ENCODE data around the gene FEZ2.
A peak's percentile ranks its signal among the peaks of the same experiment; 100 is the strongest.
"Not testable (repeated sequence)": the region's sequence is repeated elsewhere in the genome, so short reads cannot be mapped to it uniquely, and the experiment has no call there.

The FEZ2 gene

GRCh38 chr2:36597532-36598377 is at the start of gene FEZ2:
FEZ2 (minus strand) TSS chr2:36598168; CDS start chr2:36598142, 26 bp downstream.
- DNase-seq = peak; percentile 12

DNA sequence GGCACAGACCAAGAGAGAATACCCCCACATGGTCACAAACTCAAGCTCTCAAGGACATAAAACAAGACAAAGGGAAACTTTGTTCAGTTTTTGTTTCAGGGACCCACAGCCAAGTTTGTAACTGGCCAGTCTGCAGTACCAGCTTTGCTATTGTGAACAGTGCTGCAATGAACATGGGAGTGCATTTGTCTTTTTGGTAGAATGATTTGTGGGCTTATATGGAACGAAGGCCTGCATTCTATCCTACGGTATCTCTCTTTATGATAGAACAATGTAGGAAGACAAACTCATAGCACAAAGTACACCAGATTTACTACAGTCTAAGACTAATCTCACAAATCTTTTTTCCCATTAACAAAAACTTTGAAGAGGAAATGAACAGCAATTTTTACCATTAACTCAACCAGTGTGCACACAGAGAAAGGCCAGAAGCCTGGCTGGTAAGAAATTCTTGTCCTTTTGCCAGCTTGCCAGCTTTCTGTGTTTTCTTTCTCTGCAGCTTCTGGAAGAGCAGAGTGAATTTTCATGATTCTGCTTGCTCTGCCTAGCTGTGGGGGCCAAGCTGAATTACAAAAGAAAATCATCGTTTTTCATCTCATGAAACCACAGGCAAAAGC is 37.1 kb upstream of the FEZ2 start:
- DNase-seq = no peak

DNA sequence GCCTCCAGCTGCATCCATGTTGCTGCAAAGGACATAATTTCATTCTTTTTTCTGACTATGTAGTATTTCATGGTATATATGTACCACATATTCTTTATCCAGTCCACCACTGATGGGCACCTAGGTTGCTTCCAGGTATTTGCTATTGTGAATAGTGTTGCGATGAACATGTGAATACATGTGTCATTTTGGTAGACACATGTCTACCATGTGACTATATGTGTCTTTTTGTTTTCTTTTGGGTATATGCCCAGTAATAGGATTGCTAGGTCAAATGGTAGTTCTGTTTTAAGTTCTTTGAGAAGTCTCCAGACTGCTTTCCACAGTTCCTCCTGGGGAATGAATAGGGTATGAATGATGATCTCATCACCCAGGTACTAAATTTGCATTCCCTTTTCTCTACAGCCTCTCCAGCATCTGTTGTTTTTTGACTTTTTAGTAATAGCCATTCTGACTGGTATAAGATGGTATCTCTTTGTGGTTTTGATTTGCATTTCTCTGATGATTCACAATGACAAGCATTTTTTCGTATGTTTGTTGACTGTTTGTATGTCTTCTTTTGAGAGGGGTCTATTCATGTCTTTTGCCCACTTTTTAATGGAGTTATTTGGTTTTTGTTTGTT is 35.6 kb upstream of the FEZ2 start:
- no peak for DNase-seq

DNA sequence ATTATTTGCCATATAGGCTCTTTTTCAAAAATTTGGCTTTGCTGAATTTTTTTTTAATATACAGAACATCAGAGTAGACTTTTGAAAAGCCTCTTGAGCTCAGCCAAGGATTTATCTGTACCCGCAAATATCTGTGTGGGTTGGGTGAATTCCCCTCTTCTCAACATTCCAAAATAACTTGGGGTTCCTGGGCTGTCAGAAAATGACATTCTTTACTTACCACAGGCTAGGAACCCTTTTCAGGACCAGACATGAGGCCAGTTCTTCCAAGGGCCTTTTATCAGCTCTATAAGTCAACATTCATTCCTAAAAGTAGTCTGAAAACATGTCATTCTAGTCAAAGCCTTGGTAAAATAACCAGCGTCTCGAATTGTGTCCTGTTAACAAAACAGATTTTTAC is 28.8 kb upstream of the FEZ2 start:
- no peak for DNase-seq

GRCh38 chr2:36626071-36626470 is 28.1 kb upstream of the FEZ2 start:
- DNase-seq = no peak

DNA sequence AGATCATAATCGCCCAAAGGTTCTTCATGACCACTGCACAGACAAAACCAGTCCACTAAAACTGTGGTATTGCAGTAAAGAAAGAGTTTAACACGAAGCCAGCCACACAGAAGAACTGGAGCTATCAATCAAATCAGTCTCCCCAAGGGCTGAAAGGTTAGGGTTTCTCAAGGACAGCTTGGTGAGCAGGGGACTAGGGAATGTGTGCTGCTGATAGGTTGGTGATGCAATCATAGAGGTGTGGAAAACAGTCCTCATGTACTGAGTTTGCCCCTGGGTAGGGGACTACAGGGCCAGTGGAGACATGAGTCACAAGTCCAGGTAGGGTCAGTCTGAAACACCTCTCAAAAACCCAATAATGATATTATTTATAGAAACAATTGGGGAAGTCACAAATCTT is 27.3 kb upstream of the FEZ2 start:
- no peak for DNase-seq

GRCh38 chr2:36620321-36620720 is 22.4 kb upstream of the FEZ2 start:
- DNase-seq = no peak

DNA sequence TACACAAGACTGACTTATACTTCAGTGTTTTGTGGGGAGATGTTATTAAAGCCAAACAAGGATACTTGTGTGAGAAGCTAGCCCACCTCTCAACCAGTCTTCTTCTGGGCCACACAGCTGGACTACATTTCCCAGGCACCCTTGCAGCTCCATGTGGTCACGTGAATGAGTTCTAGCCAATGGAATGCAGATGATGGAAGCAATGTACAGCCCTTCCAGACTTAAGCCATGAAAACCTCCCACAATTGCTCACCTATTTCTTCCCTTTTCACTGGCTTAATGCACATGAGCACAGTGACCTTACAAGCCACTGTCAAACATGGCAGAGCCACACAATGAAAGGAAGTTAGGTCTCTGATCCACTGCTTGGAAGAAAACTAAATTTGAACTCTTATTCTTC is 20.4 kb upstream of the FEZ2 start:
- no peak for DNase-seq

- no peak for DNase-seq
Measured at GRCh38 chr2:36616947-36617346, 19.0 kb upstream of the FEZ2 start.

DNA sequence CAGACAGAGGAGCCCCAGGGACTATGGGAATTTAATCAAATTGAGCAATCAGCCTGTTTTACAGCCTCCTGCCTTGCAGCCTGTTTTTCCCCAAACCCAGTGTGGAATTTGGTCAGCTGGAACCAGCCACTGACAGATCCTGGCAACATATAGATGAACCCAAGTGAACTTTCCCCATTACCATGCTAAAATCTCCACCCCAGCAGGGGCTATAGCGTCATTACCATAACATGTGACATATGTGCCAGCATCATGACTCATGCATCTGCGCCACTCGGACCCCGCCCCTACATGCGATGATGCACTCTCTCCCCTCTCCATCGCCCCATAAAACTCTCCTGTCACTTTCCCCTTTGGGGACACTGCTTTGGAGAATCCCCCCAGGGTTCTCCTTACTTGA is 17.3 kb upstream of the FEZ2 start:
- DNase-seq = no peak

DNA sequence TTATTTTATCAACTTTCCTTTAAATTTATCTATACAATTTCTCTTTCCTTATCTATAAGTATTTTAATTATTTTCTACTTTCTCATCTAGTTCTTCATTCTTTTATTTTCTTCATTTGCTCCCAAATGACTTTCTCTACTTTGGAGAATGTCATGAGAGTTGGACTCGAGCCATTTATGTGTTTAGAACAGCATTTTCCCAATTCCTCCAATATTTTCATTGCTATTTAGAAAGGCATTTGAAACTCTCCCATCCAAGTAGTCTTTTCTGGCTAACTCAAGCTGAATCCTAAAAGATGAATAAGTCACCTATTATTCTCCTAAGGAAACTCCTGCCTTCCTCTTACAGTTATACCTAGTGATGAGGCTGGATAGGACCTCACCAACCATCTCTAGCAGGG is 15.8 kb upstream of the FEZ2 start:
- no peak for DNase-seq

- DNase-seq = no peak
Measured at GRCh38 chr2:36611316-36611990, 13.5 kb upstream of the FEZ2 start.

- no peak for DNase-seq
Measured at GRCh38 chr2:36609507-36609906, 11.5 kb upstream of the FEZ2 start.

DNA sequence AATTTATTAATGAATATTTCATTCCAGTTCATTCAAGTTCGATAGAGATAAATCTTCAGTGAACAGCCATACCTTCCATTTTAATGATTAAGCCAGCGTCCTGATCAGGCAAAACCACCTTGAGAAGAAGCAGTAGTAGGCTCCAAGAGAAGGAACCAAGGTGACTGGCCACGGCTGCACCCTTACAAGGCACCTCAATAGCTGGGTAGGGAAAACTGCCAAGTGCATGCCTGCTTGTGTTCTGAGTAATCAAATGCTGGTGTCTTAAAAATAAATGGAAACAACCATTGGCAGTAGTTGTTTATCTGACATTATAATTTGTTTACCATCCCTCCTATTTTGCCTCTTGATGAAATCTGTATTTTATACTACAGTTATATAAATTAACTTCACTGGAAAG is 10.0 kb upstream of the FEZ2 start:
- no peak for DNase-seq

GRCh38 chr2:36606925-36607324 is 9.0 kb upstream of the FEZ2 start:
- DNase-seq = no peak

DNA sequence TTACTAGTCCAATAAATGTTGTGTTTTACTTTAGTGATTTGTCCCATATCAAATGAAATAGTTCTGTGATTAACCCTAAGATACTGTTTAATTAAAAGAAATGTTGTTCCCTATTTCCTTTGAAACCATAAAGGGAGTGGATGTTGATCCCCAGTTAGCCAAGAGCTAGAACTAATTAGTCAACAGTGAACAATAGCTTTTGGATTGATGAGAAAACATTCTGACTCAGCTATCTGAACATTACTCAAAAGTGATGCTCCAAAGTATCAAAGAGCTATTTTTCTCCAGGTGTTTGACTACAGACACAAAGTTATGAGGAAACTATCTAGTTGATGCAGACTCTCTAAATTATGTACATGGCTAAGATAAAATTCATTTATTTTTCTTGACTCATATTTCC is 7.3 kb upstream of the FEZ2 start:
- no peak for DNase-seq

- not testable (repeated sequence) for DNase-seq
Measured at GRCh38 chr2:36603629-36604028, 5.7 kb upstream of the FEZ2 start.

DNA sequence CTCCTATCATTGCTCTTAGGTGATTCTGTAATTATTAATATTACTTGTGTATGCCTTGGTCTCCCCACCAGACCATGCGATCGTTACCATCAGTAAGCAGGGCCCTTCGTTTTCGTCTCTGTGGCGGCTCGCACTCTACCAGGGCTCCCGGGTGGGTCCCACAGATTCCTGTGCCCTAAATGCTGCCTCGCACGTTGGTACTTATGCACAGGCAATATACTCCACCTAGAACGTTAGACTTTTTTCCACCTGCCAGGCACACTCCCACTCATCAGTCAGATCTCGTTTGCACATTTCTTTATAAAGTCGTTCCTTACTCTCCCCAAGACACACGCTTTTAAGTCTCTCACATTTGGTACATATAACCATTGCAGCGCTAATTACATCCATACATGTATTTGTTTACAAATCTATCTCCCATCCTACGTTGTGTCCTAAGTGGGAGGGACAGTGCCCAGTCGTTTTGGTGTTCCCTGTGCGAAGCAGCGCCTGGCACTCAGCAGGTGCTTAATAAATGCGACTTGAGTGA is 901 bp downstream of the FEZ2 start:
- no peak for DNase-seq

DNA sequence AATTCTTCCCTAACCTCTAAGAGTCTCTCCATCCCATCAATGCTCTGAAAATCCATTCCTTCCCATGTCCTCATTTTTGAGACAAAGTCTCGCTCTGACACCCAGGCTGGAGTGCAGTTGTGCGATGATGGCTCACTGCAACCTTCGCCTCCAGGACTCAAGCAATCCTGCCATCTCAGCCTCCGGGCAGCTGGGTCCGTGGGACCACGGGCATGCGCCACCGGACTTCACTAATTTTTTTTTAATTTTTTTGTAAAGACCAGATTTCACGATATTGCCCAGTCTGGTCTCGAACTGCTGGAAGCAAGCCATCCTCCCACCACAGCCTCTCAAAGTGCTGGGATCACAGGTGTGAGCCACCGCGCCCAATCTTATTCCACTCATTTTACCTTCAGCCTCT is 1.6 kb downstream of the FEZ2 start:
- no peak for DNase-seq

DNA sequence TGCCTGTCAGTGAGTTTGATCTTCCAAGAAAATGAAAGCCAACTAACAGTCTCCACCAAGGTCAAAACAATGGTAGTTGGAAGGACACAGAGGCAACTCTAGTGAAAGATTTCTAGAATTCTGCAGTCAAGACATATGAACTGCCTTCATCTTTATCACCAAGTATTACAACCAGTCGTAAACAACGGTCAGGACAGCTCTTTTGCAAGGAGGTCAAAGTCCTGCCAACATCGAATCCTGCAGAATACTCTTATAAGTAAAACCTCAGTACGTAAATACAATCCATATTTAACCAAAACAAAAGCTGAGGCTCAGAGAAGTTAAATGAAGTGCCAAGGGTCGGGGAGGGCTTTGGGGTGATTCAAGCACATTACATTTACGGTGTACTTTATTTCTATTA is 3.1 kb downstream of the FEZ2 start:
- no peak for DNase-seq

DNA sequence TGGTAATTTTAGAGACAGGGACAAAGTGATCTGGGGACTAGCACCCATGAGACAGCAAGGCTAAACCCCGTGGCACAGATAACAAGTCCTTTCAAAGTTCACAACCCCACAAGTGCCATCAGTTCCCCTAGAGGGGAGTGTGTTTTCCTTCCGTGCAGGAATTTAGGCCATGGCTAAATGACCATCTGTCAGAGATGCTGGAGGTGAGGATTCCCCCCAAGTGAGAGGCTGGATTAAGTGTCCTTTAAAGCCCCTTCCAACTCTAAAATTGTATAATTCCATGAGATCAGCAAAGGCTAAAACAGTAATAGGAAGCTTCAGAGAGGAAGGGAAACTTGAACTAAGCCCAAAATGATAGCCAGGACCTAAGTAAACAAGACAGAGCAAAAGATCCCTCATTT is 8.7 kb downstream of the FEZ2 start:
- DNase-seq = no peak

GRCh38 chr2:36587556-36587955 is 10.4 kb downstream of the FEZ2 start:
- no peak for DNase-seq

DNA sequence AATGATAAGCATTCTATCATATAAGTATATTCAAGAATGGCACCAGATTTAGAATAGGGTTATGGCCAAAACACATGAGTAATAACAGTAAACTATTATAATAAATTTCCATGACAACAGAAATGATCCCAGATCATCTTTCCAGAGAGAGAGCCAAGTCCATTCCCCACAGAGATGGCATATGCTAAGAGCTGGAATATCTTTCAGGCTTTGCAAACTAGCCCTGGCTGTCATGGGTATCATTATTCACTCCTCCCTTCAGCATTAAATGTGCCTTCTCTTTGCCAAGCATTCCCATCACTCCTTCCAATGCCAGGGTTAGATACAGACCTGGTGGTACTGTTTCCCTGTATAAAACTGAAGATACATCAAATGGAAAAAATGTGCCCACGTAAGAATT is 10.9 kb downstream of the FEZ2 start:
- no peak for DNase-seq
